Stimulated activated CD8-positive, alpha-beta memory T cell treated with anti-CD3 and anti-CD28 coated beads, Interleukin-7, amount 100 ng/mL, for 48 hours (primary cell): ENCODE measurements around the gene MXI1.
"Not testable (repeated sequence)": the region's sequence is repeated elsewhere in the genome, so short reads cannot be mapped to it uniquely, and the experiment has no call there.

Experiments used
- DNase-seq, 2 donors: peaks; one replicate each; pipeline ENCODE4 v3.0.0-alpha.2; 2020; ENCODE audit warnings: low read depth in 1 of 2; ENCODE audit errors: extremely low read depth in 1 of 2

The MXI1 gene

GRCh38 chr10:110181451-110181850, 26.0 kb upstream of the MXI1 start:
- DNase-seq: no peak

DNA sequence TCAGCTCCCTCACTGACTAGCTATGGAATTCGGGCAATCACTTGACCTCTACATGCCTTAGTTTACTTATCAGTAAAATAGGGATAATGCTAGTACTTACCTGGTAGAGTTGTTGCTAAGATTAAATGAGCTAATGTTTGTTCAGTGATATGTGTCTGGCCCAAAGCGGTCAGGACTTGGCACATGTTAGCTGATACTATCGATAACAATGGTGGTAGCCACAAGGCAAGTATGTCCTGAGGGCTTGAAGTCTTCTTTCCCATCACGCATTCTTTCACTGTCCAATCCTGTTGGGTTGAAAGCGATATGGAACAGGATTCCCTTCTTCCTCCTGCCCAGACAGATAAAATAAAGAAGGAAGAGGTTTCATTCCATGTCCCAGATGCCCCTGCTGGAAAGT, 25.5 kb upstream of the MXI1 start:
- DNase-seq: no peak

- no peak for DNase-seq
These were observed 23.0 kb upstream of the MXI1 start for GRCh38 chr10:110184398-110184797.

GRCh38 chr10:110185646-110186182, 21.7 kb upstream of the MXI1 start:
- not testable (repeated sequence) for DNase-seq

DNA sequence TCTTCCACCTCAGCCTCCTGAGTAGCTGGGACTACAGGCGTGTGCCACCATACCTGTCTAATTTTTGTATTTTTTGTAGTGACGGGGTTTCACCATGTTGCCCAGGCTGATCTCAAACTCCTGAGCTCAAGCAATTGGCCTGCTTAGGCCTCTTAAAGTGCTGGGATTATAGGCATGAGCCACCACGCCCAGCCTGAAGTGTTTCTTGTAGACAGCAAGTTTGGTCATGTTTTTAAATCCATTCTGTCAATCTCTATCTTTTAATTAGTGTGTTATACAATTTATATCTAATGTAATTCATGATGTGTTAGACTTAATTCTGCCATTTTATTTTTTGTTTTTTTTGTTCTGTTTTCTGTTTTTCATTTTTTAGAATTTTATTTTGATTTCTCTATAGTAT, 17.2 kb upstream of the MXI1 start:
- DNase-seq: no peak

DNA sequence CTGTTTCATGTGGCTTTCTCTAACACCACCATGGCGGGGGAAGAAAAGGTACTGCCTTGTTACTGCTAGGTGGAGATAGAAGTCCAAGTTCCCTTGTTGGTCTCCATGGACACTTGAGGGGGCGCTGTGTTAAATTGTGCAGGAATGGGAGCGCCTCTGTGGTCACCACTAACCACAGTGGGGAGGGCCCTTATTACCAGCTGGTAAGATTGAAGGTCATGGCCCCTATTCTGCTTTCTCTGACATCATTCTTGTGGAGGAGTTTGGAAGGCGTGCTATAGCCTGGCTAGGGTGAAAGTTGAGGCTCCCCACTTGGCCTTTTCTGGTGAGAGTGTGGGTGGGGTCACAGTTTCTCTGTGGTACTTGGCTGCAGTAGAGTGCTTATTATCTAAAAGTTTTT, 14.9 kb upstream of the MXI1 start:
- no peak for DNase-seq

DNA sequence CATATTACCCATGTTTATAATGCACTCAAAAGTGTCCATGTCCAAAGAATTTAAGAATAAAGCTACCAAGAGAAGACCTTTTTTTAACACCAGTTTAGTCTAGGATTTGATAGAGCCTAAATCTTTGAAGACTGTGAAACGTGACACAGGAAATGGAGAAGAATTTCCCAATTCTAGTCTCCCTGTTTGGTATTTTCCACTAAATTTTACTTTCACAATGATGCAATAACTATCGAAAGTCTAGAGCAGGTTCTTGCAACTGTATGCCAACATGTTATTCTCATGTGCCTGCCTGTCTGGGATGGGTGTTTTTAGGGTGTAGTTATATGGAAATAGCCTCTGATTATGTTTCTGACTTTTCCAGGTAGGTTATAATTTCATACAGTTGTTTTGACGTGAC, 6.9 kb upstream of the MXI1 start:
- no peak for DNase-seq

DNA sequence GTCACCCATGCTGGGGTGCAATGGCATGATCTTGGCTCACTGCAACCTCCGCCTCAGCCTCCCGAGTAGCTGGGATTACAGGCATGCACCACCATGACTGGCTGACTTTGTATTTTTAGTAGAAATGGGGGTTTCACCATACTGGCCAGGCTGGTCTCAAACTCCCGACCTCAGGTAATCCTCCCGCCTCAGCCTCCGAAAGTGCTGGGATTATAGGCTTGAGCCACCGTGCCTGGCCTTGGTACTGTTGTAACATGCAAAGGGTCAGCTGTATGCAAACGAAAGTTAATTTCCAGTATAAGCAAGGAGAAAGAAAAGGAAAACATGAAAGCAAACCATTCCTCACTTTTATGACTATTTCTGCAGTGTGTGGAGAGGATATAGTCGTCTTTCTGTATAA, 6.4 kb upstream of the MXI1 start:
- not testable (repeated sequence) for DNase-seq

DNA sequence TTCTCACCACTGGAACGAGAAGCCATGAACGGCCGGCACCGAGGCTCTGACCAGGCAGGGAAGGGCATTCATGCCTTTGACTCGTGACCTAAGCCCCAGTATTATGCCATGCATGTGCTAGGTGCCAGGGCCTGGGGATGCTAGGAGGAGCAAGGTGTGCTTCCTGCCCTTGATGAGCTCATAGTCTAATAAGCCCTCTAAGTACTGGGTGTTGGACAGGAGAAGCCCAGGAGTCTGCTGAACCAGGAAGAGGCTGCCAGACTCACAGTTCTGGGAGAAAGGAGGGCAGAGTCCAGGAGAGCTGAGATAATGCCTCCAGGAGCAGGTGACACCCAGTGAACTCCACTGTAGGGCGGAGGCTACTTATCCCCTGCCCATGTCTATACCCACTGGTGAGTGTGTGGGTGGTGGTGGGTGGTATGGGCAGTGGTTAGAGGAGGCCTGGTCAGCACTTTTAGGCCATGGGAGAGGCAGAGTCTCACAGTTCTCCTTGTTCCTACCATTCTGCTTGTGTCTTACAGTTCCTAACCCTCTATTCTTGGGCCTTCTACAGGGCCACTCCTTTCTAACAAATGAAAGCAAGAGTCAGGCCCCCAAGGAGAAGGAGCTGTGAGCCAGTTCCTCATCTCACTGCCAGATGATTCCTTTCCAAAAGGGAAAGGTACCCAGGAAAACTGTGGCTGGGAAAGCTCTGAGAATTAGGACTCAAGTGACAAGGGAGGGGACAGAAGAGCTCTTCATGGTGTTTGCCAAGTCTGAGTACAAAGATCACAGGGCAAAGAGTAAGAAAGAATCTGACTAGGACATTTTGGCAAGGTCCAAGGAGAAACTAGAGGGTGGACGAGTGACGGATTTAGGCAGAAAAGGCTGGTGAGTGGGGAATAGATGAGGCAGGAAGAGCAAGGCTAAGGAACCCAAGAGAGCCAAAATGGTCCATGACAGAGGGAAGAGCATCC, 3.6 kb upstream of the MXI1 start:
- no peak for DNase-seq

- no peak for DNase-seq
These were observed 2.2 kb upstream of the MXI1 start for GRCh38 chr10:110205051-110205675.

DNA sequence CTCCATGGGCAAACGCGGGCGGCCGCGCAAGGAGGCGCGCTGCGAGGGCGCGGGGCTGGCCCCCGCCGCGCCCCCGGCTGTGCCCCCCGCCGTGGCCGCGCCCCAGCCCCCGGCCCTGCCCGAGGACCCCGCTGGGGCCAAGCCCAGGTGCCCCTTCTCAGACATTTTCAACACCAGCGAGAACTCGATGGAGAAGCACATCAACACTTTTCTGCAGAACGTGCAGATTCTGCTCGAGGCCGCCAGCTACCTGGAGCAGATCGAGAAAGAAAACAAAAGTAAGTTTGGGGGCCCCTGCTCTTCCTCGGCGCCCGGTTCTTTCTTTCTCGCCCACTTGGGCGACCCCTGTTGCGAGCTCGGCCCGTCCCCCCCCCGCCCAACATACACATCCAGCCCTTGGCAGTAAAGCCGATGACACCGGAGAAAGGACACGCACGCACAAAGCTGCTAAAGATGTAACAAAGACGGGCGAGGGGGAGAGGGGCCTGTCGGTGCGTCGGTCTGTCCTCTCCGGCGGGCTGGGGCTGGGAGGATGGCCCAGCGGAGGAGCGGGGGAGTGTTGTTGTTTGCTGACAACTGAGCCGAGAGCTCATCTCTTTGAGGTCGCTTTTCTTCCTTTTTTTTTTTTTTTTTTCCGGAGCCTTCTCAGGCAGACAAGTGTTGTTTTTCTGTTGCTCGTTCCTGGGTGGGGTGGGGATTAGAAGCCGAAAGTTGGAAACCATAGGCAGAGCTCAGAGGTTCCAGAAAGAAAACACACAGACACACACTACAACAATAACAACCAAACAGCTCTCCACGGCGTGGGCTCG, 604 bp downstream of the MXI1 start:
- DNase-seq: no peak

DNA sequence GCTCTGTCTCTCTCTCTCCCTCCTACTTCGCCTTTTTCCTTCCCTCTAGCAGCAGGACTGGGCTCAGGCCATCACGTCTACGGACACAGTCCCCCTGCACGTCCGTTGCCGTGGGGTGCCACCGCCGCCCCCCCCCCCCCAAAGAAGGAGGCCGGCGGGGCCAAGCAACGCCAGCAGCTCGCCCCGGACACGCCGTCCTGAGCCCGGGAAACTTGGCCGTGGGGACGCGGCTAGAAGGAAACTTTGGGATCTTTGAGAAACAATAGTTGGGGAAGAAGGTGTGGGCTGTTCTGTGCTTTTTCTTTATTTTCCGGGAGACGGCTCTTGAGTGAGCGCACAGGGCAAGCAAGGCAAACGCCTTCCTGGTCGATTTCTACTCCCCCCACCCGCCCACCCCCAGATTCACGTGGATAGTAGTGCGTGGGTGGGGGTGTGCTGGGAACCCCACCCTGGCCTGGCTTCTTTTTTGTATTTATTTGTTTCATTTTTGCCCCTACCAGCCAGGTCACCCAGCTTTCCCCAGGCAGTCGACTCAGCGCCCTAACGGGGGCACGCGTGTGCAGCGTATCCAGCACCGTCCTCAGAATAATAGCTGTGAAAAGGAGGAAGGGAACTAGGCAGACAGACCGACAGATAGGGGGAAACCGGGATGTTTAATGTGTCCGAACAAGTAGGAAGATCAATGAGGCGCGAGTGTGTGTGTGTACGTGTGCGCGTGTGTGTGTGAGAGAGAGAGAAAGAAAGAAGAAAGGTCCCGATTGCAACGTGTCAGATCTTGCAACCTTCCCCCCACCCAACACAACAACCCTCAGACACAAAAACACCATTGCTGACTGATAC, 1.4 kb downstream of the MXI1 start:
- DNase-seq: no peak

DNA sequence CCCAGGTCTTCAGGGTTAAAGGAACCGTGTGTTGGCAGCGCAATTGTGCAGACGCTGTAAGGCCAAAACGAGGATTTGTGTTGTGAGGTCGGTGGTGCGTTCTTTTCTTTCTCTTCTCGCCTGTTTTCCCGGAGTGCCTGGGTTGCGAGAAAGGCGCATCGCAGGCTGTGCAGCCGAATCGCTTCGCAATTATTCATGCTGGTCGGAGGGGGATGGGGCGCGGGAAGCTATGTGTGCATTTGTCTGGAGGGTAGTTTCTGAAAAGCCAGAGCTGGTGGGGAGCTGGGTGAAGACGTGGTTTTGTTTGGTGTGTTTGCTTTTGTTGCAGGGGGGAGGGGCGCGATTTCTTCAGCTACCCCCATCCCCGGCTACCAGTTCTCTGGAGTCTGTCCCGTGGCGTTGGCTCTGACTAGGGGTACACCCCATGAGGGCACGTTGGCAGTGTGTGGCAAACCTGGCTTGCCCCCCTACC, 2.1 kb downstream of the MXI1 start:
- peak in 1 of 2 donors; percentile 56 for DNase-seq

DNA sequence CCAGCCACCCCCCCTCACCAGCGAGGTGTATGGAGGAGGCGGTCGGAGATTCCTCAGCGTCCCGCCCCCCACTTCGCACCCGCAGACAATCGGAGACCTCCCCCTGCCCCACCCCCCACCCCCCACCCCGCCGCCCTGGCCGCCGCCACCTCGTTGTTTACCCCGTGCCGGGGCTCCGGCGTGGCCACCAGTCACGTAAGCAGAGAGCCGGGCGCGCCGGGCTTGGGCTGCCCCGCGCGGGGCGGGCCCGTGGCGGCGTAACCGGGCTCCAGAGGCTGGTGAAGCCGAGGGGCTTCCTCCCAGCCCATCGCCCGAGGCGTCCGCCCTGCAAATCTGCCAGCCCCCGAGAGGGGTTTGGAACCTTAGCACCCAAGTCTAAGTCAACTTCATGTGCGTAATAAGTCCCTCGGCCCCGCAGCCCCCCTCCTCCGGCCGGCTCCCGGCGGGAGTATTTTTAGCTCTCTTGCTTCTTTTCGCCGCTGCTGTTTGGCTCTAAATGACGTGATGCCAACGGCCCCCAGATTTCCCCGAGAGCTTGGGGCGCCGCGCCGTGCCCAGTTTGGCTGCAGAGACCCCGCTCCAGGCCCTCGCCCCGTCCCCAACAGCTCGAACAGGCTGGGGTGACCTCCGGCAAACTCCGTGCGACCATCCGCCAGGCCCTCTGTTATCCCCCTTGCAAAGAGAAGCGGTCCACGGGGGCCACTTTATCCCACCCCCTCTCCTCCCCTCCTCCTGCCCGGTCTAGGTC, 2.7 kb downstream of the MXI1 start:
- no peak for DNase-seq

DNA sequence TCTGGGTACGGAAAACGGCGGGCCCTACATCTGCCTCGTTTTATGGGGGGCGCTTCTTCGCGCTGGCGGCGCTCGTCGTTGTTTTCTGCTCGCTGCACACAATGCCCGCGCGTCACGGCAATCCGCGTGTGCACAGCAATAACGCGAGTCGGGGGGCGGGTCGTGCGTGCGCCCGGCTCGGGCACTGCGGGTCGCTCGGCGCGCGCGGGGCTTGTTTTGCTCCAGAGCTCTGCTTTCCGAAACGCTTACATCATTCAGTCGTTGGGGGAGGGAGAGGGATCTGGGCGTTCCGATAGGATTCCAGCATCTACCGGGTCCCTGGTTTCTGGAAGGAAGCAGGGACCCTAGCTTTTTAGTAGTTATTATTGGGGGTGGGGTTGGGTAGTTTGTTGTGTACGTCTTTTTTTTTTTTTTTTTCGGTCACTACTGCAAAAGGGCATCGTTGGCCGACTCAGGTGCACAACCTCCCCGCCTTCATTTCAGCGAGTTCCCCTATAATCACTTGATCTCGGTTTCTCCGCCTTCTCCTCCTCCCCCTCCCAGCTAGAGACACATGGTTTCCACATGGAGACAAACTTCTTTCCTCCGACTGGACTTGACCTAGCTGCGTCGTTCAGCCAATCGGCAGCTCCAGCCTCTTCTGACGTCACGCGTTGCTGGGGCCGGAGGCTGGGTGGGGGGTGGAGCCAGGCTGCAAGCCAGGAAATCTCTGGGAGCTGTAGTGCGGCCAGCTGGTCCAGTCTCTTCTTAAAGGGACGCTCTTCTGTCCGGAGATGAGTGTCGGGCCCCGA, 3.5 kb downstream of the MXI1 start:
- DNase-seq: peak; percentile 81 to 88

- DNase-seq: no peak
These were observed 4.0 kb downstream of the MXI1 start for GRCh38 chr10:110211465-110211843.

GRCh38 chr10:110212119-110213006, 5.0 kb downstream of the MXI1 start:
- no peak for DNase-seq

DNA sequence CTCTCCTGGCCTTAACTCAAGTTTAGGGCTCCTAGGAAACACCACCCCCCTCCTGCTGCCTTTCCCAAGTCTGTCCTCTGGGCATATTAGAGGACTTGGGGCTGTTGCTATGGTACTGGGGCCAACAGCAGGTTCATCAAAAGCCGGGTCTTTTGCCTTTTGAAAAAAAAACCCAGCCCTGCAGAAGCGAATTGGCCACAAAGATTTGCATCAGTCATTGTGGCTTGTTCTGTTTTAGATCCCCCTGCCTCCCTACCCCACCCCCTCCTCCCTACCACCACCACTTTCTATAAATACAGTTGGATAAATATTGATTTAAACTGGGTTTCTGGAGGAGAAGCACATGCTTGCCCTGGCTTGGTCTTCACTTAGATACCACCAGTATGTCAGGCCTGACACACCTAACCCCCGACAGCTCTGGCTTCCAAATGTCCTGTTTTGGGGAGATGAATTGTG, 7.0 kb downstream of the MXI1 start:
- no peak for DNase-seq
